GM13976 (cell line): Measurements from ENCODE around the gene HIVEP3.

Experiments
- DNase-seq: peaks from one replicate; pipeline ENCODE4 v3.0.0; 2012; ENCODE audit warnings: low spot score
- CTCF ChIP-seq: IDR thresholded peaks from 2 replicates; pipeline ENCODE4 v1.5.1; 2012; ENCODE audit warnings: borderline replicate concordance, mild to moderate bottlenecking; ENCODE audit not compliant: insufficient read depth; ENCODE audit errors: extremely low read depth, missing control alignments, control extremely low read depth
- in situ Hi-C: fragments of 300-500 bp; cut with MboI; formaldehyde crosslinking; loops from one replicate; pipeline ENCODE4 v1.12.0; 2022; ENCODE audit warnings: low sequenced_read_pairs, mixed read lengths, inconsistent platforms; ENCODE audit not compliant: unreplicated experiment

The HIVEP3 gene

GRCh38 chr1:41716188-41717130 lies 202.3 kb downstream of the HIVEP3 start:
- DNase-seq = no peak
- no peak for TF ChIP-seq CTCF
- in situ Hi-C loops = no loop called here

GRCh38 chr1:41715441-41716095 lies 203.2 kb downstream of the HIVEP3 start:
- DNase-seq = no peak
- no peak for TF ChIP-seq CTCF
- in situ Hi-C loops = no loop called here

- no peak for DNase-seq
- in situ Hi-C loops = no loop called here
- TF ChIP-seq CTCF = no peak
Observed at GRCh38 chr1:41714638-41715389, 203.9 kb downstream of the HIVEP3 start.

GRCh38 chr1:41713557-41714327 lies 205.0 kb downstream of the HIVEP3 start:
- TF ChIP-seq CTCF = no peak
- DNase-seq = no peak
- in situ Hi-C loops = no loop called here

GRCh38 chr1:41713141-41713540 lies 205.6 kb downstream of the HIVEP3 start:
- DNase-seq = no peak
- in situ Hi-C loops = no loop called here
- TF ChIP-seq CTCF = no peak

- no peak for DNase-seq
- in situ Hi-C loops = no loop called here
- TF ChIP-seq CTCF = no peak
Observed at GRCh38 chr1:41712695-41713094, 206.0 kb downstream of the HIVEP3 start.
